ENCODE data around the gene XDH. TPM values are rescaled to one million over a fixed set of nuclear protein-coding genes. Genes with fewer than 3 reads are reported as not detected.

XDH gene
- polyA plus RNA-seq, 1 experiment: 0.35 TPM

DNA sequence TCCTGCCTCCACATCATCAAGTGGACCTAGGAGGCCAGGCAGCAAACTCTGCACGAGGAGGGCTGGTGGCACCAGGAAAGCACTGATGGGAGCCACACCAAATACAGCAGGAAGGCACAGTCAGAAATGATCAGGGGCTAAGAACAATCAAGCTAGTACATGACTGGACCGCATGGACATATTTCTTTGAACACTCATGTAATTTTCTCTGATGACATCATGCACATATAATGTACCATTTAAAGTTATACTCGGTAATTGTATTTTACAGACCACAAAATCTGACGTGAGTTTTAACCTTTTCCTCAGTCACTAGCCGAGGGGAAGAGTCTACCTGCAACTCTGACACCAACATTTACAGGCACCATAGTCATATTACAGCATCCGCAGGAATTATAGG, 76.7 kb downstream of the XDH start:
- CTCF ChIA-PET: interaction anchor here (0.6 kb wide), 2 partner anchors 185 to 660 kb away, joined by 4 read pairs; no protein-coding TSS in a partner anchor
- TF ChIP-seq, protein P1, sequence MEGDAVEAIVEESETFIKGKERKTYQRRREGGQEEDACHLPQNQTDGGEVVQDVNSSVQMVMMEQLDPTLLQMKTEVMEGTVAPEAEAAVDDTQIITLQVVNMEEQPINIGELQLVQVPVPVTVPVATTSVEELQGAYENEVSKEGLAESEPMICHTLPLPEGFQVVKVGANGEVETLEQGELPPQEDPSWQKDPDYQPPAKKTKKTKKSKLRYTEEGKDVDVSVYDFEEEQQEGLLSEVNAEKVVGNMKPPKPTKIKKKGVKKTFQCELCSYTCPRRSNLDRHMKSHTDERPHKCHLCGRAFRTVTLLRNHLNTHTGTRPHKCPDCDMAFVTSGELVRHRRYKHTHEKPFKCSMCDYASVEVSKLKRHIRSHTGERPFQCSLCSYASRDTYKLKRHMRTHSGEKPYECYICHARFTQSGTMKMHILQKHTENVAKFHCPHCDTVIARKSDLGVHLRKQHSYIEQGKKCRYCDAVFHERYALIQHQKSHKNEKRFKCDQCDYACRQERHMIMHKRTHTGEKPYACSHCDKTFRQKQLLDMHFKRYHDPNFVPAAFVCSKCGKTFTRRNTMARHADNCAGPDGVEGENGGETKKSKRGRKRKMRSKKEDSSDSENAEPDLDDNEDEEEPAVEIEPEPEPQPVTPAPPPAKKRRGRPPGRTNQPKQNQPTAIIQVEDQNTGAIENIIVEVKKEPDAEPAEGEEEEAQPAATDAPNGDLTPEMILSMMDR (IDR thresholded peaks at IDR 0.05; ENCODE audit: low read depth, low read length): no peak
- Histone ChIP-seq H3K27me3 (ENCODE audit: control insufficient read depth, insufficient read depth, low read length) (no peaks in the 10 kb centered on the region), H3K27ac (ENCODE audit: low read depth, low read length) (peak overlapping the region; percentile 85), H3K9me3 (ENCODE audit: control insufficient read depth, insufficient read depth, low read length) (peaks cover 2% of the 10 kb centered on the region; the same call in 1 of the 2 replicates), H3K4me3 (ENCODE audit: low read depth, low read length) (no peak overlapping the region)
- peak; percentile 70 for DNase-seq (ENCODE audit: low read depth, low spot score)
- POLR2A ChIA-PET: interaction anchor here (1.0 to 1.3 kb wide), 2 partner anchors 14 to 19 kb away, joined by 3 to 7 read pairs; no protein-coding TSS in a partner anchor

DNA sequence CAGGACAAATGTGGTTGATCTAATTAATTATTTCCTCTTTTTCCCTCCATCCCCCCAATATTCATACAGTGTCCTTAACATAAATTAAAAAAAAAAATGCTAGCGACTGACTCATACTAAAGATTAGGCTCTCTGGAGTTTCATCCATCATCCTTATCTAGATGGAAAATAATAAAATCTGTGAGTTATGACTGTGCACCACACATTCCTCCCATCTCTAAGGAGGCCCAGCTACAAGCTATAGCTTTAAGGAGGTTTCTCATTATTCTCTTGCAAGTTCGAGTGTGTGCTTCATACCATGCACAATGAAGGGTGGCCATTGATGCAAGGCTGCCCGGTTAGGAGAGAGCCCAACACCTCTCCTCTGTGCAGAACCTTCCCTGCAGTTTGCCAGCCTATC, 77.3 kb downstream of the XDH start:
- DNase-seq (ENCODE audit: low read depth, low spot score): no peak
- ChIA-PET CTCF (no interaction called here), POLR2A (interaction anchor here (0.7 to 1.3 kb wide), 3 partner anchors 14 to 103 kb away, joined by 3 to 7 read pairs (median 3); partner anchors contain the start of gene EHD3)

DNA sequence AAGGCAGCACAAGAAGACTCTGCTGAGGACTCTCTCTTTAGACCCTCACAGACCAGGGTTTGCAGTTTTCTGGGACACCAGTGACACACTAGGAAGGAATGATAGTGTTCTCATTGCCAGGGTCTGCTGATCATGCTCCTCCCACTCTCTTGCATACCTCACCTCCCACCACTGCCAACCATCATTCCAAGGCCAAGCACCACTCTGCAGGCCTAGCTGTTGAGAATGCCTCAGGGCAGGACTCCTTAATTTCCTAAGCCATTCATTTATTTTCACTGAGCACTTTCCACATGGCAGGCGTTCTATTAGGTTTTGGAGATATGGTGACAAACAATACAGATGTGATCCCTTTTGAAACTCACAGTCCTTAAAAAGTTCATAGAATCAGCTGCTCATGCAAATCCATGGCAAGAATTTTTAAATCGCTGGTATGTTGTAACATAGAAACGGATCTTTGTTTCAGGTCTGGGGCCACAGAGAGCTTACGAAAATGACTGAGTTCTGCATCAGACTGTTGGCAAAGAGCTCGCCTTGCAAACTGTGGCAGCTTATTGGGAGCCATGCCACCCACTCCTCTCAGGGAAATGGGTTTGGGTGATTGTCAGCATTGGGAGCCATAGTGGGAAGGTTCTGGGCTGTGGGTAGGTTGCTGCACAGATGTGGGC, 78.5 kb downstream of the XDH start:
- TF ChIP-seq, protein P1 (IDR thresholded peaks at IDR 0.05; ENCODE audit: low read depth, low read length): no peak
- peak overlapping the region; percentile 52 for H3K27ac ChIP-seq (ENCODE audit: low read depth, low read length)
- H3K4me3 ChIP-seq (ENCODE audit: low read depth, low read length): no peak overlapping the region
- no peaks in the 10 kb centered on the region for H3K27me3 ChIP-seq (ENCODE audit: control insufficient read depth, insufficient read depth, low read length)
- peak; percentile 34 for DNase-seq (ENCODE audit: low read depth, low spot score)
- ChIA-PET POLR2A (no interaction called here), CTCF (interaction anchor here (1.3 to 8.5 kb wide), 4 partner anchors 102 to 623 kb away, joined by 3 to 80 read pairs (median 38); partner anchors contain the start of gene EHD3)
- peaks cover 2% of the 10 kb centered on the region; the same call in 1 of the 2 replicates for H3K9me3 ChIP-seq (ENCODE audit: control insufficient read depth, insufficient read depth, low read length)

More for the DNA sequence above, 77.3 kb downstream of the XDH start:
- Histone ChIP-seq H3K4me3 (ENCODE audit: low read depth, low read length) (no peak overlapping the region), H3K27me3 (ENCODE audit: control insufficient read depth, insufficient read depth, low read length) (no peaks in the 10 kb centered on the region), H3K9me3 (ENCODE audit: control insufficient read depth, insufficient read depth, low read length) (peaks cover 2% of the 10 kb centered on the region; the same call in 1 of the 2 replicates), H3K27ac (ENCODE audit: low read depth, low read length) (peak overlapping the region; percentile 77)
- TF ChIP-seq, protein P1 (IDR thresholded peaks at IDR 0.05; ENCODE audit: low read depth, low read length): no peak

DNA sequence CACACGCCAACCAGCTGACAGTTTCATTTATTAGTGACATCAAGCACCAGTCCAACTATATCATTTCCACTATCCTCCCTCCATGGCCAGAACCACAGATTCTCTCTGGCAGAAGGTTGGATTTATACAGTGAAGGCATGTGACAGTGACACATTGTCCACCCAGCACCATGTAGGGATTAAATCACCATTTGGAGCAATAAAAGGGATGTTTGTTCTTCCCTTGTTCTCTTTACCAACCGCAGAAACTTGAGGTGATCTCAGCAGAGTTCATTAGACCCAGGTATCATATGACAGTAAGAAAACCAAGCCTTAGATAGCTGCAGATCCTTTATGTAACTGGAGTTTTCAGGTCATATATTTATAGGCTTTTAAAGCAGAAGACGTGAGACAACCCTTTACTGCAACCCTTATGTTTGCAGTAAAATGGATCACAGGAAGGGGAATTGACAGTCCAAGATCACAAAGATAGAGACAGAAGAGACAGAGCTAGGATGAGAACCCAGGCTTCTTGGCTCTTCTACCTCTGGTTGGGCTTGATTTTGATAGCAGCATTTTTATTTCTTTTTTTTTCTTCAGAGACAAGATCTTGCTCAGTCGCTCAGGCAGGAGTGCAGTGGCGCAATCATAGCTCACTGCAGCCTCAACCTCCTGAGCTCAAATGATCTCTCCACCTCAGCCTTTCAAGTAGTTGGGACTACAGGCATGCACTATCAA, 80.1 kb downstream of the XDH start:
- POLR2A ChIA-PET: no interaction called here
- TF ChIP-seq, protein P1 (IDR thresholded peaks at IDR 0.05; ENCODE audit: low read depth, low read length): no peak
- DNase-seq (ENCODE audit: low read depth, low spot score): no peak
- H3K4me3 ChIP-seq (ENCODE audit: low read depth, low read length): no peak overlapping the region
- CTCF ChIA-PET: interaction anchor here (0.6 to 8.5 kb wide), 25 partner anchors 9 to 1170 kb away, joined by 3 to 80 read pairs (median 8); partner anchors contain the start of gene EHD3
- H3K27ac ChIP-seq (ENCODE audit: low read depth, low read length): peak overlapping the region; percentile 34
- peaks cover 2% of the 10 kb centered on the region; the same call in 1 of the 2 replicates for H3K9me3 ChIP-seq (ENCODE audit: control insufficient read depth, insufficient read depth, low read length)
- no peaks in the 10 kb centered on the region for H3K27me3 ChIP-seq (ENCODE audit: control insufficient read depth, insufficient read depth, low read length)

Measured in AG04450 (cell line).